ENCODE measurements around the gene GADD45G.

Gene GADD45G

DNA sequence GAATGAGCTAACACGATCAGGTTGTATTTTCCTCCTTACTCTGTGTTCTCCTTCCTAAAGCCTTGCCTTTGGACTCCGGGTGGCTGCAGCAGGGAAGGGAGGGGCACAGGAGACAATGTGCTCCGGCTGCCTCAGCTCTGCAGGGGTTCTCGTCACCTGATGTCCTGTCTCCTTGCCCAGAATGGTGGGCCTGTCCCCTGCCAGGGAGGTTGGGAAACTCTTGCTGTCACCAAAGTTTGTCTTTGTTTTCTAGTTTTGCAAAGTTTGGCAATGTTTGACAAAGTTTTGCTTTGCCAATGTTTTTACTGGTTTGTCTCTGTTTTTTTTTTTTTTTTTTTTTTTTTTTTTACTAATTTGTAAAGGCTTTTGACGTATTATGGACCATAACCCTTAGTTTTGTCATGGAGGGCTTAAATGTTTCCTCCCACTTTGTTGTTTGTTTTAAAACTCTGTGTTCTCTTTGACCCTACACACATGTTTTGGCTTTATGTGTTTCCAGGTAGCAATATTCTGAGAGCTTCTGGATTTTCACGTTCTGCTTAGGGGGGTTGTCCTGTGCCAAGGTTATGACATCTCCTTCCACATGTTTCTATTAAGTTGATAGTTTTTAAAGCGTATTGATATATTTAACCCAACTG, 49.3 kb downstream of the GADD45G start:
- no peak for DNase-seq (ENCODE audit: low read depth)

GRCh38 chr9:89655056-89655989, 50.5 kb downstream of the GADD45G start:
- DNase-seq (ENCODE audit: low read depth): no peak
